ENCODE measurements around the gene FHOD1. TPM values are rescaled to one million over a fixed set of nuclear protein-coding genes. Genes with fewer than 3 reads are reported as not detected.

The FHOD1 gene
- total and polyA plus RNA-seq, 9 of the 15 experiments (the other 6 are each of a cell fraction or from before 2014, with no cell fraction given) = 18.7 to 126 (median 32.3) TPM

DNA sequence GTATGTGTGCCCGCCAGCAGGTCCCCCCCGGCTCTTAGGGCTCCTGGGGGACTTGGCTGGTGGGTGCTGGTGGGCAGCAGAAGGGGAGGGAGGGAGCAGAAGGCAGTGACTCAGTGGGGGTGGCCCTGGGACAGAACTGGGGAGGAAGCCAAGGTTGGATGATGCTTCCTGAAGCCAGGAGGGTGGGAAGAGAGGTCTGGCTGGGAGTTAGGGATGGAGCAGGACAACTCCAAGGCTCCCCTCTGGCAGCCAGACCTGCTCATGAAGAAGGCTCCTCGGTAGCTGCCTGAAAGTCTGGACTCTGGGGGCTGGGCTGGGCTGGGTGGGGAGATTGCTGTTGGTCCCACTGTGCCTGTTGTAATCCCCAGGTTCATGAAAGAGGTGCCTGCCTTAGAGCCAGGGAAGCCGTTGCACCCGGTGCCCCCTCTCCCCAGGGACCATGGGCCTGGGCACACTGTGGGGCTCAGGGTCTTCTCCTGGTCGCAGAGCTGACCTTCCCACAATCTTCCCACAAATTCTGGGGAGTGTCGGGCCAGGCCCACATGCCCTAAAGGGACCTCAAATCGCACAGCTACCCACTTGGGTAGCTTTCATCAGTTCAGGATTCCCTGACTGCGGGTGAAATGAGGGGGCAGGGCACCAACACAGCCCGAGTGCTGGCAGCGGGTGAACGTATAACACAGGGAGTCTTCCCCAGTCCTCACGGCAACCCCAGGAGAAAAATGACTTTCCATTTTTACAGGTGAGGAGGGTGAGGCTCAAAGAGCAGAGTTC lies 30.9 kb upstream of the FHOD1 start (continued):
- TF ChIP-seq, protein P1, sequence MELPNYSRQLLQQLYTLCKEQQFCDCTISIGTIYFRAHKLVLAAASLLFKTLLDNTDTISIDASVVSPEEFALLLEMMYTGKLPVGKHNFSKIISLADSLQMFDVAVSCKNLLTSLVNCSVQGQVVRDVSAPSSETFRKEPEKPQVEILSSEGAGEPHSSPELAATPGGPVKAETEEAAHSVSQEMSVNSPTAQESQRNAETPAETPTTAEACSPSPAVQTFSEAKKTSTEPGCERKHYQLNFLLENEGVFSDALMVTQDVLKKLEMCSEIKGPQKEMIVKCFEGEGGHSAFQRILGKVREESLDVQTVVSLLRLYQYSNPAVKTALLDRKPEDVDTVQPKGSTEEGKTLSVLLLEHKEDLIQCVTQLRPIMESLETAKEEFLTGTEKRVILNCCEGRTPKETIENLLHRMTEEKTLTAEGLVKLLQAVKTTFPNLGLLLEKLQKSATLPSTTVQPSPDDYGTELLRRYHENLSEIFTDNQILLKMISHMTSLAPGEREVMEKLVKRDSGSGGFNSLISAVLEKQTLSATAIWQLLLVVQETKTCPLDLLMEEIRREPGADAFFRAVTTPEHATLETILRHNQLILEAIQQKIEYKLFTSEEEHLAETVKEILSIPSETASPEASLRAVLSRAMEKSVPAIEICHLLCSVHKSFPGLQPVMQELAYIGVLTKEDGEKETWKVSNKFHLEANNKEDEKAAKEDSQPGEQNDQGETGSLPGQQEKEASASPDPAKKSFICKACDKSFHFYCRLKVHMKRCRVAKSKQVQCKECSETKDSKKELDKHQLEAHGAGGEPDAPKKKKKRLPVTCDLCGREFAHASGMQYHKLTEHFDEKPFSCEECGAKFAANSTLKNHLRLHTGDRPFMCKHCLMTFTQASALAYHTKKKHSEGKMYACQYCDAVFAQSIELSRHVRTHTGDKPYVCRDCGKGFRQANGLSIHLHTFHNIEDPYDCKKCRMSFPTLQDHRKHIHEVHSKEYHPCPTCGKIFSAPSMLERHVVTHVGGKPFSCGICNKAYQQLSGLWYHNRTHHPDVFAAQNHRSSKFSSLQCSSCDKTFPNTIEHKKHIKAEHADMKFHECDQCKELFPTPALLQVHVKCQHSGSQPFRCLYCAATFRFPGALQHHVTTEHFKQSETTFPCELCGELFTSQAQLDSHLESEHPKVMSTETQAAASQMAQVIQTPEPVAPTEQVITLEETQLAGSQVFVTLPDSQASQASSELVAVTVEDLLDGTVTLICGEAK (IDR thresholded peaks at IDR 0.05) = 0 out of 2 replicates have a peak, but pooled peaks have one; percentile 32
- TF ChIP-seq, protein P1 (CRISPR knock-in tag; IDR thresholded peaks at IDR 0.05) = no peak
- TF ChIP-seq MCM7 (IDR thresholded peaks at IDR 0.05) (no peak), CBFB (CRISPR knock-in tag; IDR thresholded peaks at IDR 0.05) (0 out of 2 replicates have a peak, but pooled peaks have one; percentile 28), ZNF778 (CRISPR knock-in tag; IDR thresholded peaks at IDR 0.05) (no peak), CXXC5 (CRISPR knock-in tag; IDR thresholded peaks at IDR 0.05) (no peak), NFE2 (IDR thresholded peaks at IDR 0.05; ENCODE audit: low read depth) (peak; percentile 43; the same call in 1 of the 2 replicates), SNIP1 (IDR thresholded peaks at IDR 0.05; ENCODE audit: low read depth) (no peak), SMARCA4 (IDR thresholded peaks at IDR 0.05) (0 out of 2 replicates have a peak, but pooled peaks have one; percentile 26), CC2D1A (IDR thresholded peaks at IDR 0.05) (peak; percentile 62), XRCC5 (IDR thresholded peaks at IDR 0.05; ENCODE audit: low read depth, low read length) (no peak), FOXP4 (CRISPR knock-in tag; IDR thresholded peaks at IDR 0.05; ENCODE audit: borderline replicate concordance) (0 out of 2 replicates have a peak, but pooled peaks have one; percentile 49), ZBTB7A (IDR thresholded peaks at IDR 0.05; ENCODE audit: borderline replicate concordance, control insufficient read depth, low read depth, low read length) (no peak), L3MBTL2 (IDR thresholded peaks at IDR 0.05) (peak; percentile 19; the same call in 1 of the 2 replicates), FOXA3 (CRISPR knock-in tag; conservative IDR thresholded peaks at IDR 0.05 in 1 of 2, IDR thresholded peaks at IDR 0.05 in 1 of 2) (0 out of 4 replicates have a peak, but pooled peaks of 1 of the 2 experiments have one; percentile 2), ATF1 (CRISPR knock-in tag; IDR thresholded peaks at IDR 0.05) (no peak), ATF1 (tag; IDR thresholded peaks at IDR 0.05) (no peak)

All from K562 (cell line).